ENCODE data around the gene SNTG2.
A peak's percentile ranks its signal among the peaks of the same experiment; 100 is the strongest.
"Not testable (repeated sequence)": the region's sequence is repeated elsewhere in the genome, so short reads cannot be mapped to it uniquely, and the experiment has no call there.

Gene SNTG2

DNA sequence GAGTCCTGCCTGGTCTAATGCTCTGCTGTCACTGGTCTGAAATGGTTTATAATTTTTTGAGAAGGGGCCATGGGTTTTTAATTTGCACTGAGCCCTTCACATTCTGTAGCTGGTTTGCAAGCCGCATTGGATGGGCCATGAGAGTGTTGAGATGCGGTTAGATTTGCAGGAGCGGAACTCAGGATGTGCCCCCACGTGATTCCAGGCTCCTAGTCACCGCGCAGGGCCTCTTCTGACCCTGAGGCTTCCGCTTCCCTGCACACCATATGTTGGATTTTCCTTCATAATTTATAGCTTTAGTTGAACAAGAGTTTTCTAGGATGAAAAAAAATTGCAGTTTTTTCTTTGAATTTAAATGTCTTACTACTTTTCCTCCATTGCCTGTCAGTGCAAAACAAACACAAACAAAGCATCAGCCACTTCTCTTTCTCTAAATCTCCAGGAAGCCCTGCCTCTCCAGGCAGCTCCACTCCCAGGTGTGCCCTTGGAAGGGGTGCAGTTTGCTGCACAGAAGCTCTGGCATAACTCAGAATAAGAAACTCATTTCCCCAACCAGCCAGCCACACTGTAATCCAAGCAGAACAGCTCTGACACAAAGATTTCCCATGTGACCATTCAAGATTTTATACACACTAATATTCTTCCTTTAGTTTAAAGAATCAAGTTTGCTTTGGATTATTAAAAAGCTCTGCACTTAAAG, 444.2 kb downstream of the SNTG2 start:
- DNase-seq, result no peak

GRCh38 chr2:1397350-1397749, 446.7 kb downstream of the SNTG2 start:
- no peak for DNase-seq

DNA sequence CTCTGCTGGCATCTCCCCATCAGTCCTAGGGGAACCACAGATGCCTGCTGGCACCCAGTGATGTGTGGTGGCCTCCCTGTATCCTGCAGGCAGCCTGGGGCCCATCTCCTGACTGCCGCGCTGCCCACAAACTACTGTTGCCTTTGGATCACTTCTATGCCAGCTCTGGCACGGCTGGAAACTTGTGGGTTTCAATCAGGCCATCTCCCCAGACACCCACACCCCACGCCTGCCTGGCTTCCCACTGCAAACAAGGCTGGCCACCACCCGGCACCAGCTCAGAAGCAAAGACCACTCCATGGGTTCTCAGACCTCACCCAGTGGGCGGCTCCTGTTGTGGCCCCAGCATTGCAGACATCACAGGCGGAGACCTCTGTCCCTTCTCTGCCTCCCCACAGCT, 447.5 kb downstream of the SNTG2 start:
- no peak for DNase-seq

DNA sequence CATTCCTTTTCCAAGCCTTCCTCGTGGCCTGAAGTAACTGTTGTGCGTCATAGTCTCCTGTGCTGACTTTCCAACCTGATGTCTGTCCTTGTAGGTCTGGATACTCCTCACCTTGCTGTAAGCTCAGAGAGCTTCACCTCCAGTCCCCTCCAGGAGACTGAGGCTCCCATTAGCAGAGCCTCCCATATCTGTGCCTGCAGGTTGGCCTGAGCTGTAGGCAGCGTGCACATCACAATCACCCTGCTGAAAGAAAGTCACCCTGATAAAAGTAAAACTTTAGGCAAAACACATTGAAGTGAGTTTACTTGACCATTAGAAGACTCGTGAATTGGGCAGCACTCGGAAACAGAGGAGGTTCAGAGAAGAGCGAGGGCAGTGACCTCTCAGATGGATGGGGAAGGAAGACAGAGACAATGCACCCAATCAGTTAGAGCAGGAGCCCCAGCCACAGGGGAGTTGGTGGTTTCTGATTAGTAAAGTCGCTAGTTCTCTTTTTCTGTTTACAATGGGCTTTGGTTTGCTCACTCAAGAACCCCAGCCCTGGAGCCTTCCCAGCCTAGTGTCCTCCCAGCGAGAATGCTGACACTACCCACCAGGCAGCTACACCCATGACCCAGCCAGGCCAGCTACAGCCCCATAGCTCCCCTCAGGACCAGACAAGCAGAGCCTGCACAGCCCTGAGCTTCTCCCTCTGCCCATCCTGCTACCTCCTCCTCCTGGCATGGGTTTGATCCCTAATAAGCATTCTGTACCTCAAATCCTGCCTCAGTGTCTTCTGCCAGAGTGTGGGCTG, 450.5 kb downstream of the SNTG2 start:
- no peak for DNase-seq

DNA sequence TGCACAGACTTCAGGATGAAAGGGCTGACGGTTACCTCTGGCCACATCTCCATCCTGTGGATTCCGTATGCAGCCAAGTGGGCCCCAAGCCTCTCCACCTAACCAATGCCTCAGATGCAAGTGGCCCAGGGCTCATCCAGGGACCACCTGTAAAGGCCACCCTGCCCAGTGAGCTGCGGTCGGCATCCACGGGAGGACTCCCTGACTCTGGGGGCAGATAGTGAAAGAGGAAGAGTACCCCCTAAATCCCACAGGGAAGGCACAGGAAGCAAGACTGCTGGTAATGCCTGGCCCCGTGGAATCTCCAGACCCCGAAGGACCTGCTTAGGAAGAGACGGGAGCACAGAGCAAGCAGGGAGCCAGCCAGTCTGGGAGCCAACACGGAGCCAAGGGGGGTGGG, 451.4 kb downstream of the SNTG2 start:
- no peak for DNase-seq

DNA sequence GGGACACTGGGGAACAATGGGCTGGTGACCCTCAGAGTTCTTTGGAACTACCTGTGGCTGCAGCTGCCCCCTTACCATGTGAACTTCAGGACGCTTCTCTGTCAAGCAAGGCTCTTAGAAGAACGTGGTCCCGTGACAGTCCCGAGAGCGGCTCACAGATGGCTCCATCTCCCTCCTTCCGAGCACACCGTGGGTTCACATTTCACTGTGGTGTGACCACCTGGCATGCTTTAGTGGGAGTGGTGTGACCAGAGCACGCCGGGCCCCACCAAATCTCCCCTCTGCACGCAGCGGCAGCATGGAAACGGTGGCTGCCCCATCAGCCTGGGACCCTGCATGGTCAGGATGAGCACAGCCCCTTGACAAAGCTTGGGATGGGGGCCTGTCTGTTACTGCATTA, 452.9 kb downstream of the SNTG2 start:
- DNase-seq, result no peak

DNA sequence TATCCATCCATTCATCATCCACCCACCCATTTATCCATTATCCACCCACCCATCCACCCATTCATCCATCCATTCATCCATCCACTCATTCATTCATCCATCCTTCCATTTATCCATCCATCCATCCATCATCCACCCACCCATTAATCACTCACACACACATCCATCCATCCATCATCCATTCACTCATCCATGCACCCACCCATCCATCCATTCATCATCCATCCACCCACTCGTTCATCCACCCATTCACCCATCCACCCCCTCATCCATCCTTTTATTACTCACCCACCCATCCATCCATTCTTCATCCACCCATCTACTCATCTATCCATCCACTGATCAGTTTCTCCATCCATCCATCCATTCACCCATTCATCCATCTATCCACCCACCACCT, 454.5 kb downstream of the SNTG2 start:
- no peak for DNase-seq

DNA sequence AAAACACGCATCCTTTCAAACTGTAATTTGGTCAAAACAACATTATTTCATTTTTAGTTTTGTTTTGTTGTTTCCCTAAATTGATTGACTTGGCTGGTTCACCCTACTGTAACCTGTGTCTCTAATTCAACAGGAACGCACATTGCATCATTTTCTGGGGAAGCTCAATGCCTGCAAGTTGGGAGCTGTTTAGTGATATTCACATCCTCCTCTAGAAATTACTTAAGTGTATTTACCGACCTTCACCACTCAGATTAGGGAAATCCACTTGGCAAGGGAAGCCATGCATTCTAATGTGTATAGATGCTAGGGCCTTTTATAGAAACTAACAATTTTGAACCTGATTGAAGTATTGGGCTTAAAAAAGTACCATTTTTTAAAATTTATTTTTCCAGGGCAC, 455.3 kb downstream of the SNTG2 start:
- no peak for DNase-seq

DNA sequence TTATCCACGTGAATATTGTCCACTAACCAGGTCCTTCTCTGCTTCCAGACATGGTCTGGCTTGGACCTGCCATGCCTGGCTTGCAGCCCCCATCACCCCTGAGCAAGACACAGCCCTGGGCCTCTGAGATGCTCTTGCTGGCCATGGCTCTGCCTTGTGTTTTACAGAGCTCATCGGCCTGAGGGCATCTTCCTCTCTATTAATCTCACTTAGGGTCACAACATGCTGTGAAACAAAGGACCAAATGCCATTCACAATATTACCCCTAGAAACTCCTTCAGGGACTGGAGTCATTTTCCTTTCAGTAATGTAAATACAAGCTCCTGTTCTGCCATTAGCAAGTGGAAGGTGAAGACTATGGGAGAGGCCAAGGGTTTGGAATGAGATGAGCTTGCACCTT, 455.8 kb downstream of the SNTG2 start:
- no peak for DNase-seq

GRCh38 chr2:1407950-1408675, 457.5 kb downstream of the SNTG2 start:
- DNase-seq, result peak in 1 of 2 experiments; percentile 18

DNA sequence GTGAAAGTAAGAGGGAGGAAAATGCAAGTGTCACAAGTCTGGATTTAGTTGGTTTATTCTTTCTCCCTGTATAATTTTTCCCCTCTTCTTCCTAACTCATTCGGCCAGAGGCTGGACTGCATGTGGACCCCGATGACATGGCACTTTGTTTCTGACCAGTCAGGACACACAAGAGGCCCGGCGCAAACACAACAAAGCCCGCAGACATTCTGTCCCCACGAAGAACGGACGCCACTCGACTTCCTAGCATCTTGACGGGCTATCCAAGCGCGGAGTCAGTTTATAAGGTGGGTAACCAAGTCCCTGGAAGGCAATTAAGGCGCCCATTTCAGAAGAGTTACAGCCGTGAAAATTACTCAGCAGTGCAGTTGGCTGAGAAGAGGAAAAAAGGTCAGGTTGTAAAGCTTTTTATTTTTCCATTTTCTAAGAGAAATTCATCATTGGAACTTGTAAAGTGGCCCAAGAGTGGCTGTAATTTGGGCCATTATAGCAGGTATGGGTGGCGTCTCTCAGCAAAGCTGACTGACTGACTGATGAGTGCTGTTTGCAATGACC, 462.6 kb downstream of the SNTG2 start, which contains the start of gene TPO:
Gene TPO, plus strand, starts transcription at position 308 of the 555 bp plus-strand sequence. CDS start 946 bp downstream, outside the sequence.
- DNase-seq, result no peak

GRCh38 chr2:1414121-1414520, 463.5 kb downstream of the SNTG2 start:
- DNase-seq, result no peak

GRCh38 chr2:1414901-1415300, 464.3 kb downstream of the SNTG2 start:
- not testable (repeated sequence) for DNase-seq

DNA sequence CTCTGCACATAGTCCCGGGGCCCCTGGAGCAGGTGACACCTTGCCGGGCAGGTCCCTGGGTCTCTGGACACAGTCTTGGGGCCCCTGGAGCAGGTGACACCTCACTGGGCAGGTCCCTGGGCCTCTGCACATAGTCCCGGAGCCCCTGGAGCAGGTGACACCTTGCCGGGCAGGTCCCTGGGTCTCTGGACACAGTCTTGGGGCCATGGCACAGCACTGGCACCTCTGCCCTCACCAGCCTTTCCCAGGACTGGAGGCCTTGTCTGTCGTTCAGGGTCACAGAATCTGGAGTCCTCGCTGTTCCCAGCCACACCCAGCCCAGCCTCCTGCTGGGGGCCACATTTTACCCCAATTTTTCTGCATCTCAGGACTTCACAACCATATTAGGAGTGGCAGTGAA, 464.9 kb downstream of the SNTG2 start:
- no peak for DNase-seq

All from NCI-H526 (cell line).